ENCODE data around the gene KCNK17.

Gene KCNK17, protein sequence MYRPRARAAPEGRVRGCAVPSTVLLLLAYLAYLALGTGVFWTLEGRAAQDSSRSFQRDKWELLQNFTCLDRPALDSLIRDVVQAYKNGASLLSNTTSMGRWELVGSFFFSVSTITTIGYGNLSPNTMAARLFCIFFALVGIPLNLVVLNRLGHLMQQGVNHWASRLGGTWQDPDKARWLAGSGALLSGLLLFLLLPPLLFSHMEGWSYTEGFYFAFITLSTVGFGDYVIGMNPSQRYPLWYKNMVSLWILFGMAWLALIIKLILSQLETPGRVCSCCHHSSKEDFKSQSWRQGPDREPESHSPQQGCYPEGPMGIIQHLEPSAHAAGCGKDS
- 0 to 0.52 (median 0.17) reads per million in 3 donors for total RNA-seq

DNA sequence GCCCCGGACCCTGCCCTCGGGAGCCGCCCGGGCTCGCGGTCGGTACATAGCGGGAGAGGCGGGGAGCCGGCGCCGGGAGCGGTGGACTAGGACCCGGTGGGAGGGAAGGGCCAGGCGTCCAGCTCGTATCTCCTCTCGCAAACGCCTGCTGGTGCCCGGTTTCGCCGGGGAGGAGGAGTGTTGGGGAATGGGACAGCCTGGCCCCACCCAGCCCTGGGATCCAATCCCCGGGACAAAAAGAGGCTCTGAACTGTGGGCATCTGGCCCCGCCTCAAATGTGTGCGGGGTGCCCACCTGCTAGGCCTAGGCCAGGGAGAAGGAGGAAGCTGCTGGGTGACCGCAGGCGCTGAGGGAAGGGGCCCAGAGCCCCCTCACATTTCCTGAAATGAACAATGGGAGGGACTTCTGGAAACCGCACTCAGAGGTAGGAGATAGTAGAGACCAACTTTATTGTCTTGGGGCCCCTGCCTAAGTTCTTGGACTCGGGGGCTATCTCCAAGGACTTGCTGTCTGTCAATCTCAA is at the start of gene KCNK17:
TSS of gene KCNK17 (minus strand) at position 147 of the 523 bp plus-strand sequence. CDS start at position 48, 99 bp downstream.
- DNase-seq, result no peak
- Histone ChIP-seq H3K27ac (ENCODE audit: insufficient read depth, low read length, poor library complexity, severe bottlenecking) (no peak within 1 kb of the TSS), H3K4me1 (ENCODE audit: control insufficient read depth, insufficient read depth, low read length, poor library complexity, severe bottlenecking) (peaks cover 5% of the 10 kb centered on the region), H3K9me3 (ENCODE audit: control insufficient read depth, low read length) (no peaks in the 10 kb centered on the region), H3K27me3 (replicated peaks; ENCODE audit: control insufficient read depth, insufficient read depth, low read length, poor library complexity, severe bottlenecking) (peaks cover 13% of the 10 kb centered on the region), H3K4me3 (ENCODE audit: insufficient read depth, low read depth, low read length, poor library complexity, severe bottlenecking) (no peak within 1 kb of the TSS), H3K36me3 (ENCODE audit: control insufficient read depth, insufficient read depth, low read length) (no peaks in the 10 kb centered on the region)

DNA sequence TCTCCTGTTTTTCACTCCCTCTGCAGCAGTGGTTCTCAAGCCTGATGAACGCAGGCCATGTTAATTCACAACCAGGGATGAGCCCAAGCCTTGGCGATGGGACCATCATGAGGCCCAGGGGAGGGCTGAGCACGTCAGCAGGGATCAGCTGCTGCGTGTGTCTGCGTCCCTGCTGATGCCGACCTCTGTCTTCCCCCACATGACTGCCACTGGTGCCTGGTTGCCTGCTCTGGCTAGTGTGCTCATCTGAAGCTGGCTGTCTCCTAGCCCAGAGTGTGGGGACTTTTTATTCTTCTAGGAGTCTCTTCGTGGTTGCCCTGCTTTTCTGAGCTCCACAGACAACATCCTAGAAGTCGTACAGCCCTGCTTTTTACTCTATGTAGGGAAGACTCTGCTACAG is 49.1 kb upstream of the KCNK17 start:
- Histone ChIP-seq H3K4me1 (ENCODE audit: control insufficient read depth, insufficient read depth, low read length, poor library complexity, severe bottlenecking) (peaks cover 3% of the 10 kb centered on the region), H3K36me3 (ENCODE audit: control insufficient read depth, insufficient read depth, low read length) (no peaks in the 10 kb centered on the region), H3K27me3 (replicated peaks; ENCODE audit: control insufficient read depth, insufficient read depth, low read length, poor library complexity, severe bottlenecking) (peaks cover 9% of the 10 kb centered on the region), H3K27ac (ENCODE audit: insufficient read depth, low read length, poor library complexity, severe bottlenecking) (no peak overlapping the region), H3K9me3 (ENCODE audit: control insufficient read depth, low read length) (no peaks in the 10 kb centered on the region), H3K4me3 (ENCODE audit: insufficient read depth, low read depth, low read length, poor library complexity, severe bottlenecking) (no peak overlapping the region)
- DNase-seq, result no peak

DNA sequence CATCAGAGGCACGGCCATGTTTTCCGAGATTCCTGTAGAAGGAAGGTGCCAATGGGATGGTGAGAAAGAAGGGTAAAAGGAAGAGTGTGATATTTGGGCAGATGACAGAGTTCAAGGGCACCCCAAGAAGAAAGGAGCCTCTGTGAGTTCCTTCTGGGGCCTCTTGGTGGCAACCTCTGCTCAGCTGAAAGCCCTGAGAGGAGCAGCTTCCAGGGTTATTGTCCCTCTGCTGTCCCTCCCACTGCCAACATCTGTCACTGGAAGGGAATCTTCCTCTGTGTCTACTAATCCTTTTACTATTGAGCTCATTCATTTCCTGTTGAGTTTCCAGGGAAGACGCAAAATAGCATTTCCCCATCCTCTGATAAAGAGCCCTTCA is 48.3 kb upstream of the KCNK17 start:
- H3K4me1 ChIP-seq (ENCODE audit: control insufficient read depth, insufficient read depth, low read length, poor library complexity, severe bottlenecking), result peaks cover 3% of the 10 kb centered on the region
- peaks cover 9% of the 10 kb centered on the region for H3K27me3 ChIP-seq (replicated peaks; ENCODE audit: control insufficient read depth, insufficient read depth, low read length, poor library complexity, severe bottlenecking)
- H3K4me3 ChIP-seq (ENCODE audit: insufficient read depth, low read depth, low read length, poor library complexity, severe bottlenecking), result no peak overlapping the region
- no peak for DNase-seq
- no peak overlapping the region for H3K27ac ChIP-seq (ENCODE audit: insufficient read depth, low read length, poor library complexity, severe bottlenecking)
- no peaks in the 10 kb centered on the region for H3K36me3 ChIP-seq (ENCODE audit: control insufficient read depth, insufficient read depth, low read length)
- no peaks in the 10 kb centered on the region for H3K9me3 ChIP-seq (ENCODE audit: control insufficient read depth, low read length)

DNA sequence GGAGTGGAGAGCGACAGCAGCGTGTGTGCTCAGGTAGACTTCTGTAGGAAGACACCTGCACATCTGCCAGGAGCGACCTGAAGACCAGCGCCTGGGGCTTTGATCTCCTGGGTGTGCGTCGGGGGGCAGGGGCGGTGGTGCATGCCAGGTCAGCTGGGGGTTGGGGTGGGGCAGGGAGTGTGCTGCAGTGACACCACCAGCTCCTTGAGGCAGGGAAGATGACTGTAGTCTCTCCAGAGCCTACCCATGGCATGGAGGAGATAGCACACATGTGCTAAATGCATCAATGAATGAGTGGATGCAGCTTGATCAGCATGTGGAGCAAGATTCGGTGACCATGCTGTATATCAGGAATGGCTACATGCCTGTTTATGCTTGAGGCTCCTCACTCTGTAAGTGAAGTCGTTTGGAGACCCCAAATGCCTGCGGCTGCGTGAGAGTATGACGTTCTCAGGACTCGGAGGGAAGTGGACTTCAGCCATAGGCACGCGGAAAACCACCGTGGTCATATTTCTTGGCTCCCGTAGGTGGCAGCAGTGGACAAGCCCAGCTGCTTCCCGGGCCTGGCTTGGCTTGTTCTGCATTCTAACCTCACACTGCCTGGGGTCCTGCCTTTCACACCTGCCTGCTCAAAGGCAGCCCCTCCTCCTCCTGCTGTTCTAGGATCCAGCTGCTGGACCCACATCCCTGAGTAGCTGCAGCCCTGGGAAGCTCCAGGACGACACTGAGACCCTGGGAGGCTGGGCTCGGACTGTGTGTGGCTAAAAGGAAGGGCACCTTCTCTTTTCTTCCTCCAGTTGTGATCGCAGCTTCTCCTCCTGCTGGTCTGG is 47.7 kb upstream of the KCNK17 start:
- no peak overlapping the region for H3K27ac ChIP-seq (ENCODE audit: insufficient read depth, low read length, poor library complexity, severe bottlenecking)
- H3K27me3 ChIP-seq (replicated peaks; ENCODE audit: control insufficient read depth, insufficient read depth, low read length, poor library complexity, severe bottlenecking), result peaks cover 9% of the 10 kb centered on the region
- no peaks in the 10 kb centered on the region for H3K36me3 ChIP-seq (ENCODE audit: control insufficient read depth, insufficient read depth, low read length)
- no peaks in the 10 kb centered on the region for H3K9me3 ChIP-seq (ENCODE audit: control insufficient read depth, low read length)
- H3K4me3 ChIP-seq (ENCODE audit: insufficient read depth, low read depth, low read length, poor library complexity, severe bottlenecking), result no peak overlapping the region
- H3K4me1 ChIP-seq (ENCODE audit: control insufficient read depth, insufficient read depth, low read length, poor library complexity, severe bottlenecking), result peaks cover 3% of the 10 kb centered on the region
- no peak for DNase-seq

DNA sequence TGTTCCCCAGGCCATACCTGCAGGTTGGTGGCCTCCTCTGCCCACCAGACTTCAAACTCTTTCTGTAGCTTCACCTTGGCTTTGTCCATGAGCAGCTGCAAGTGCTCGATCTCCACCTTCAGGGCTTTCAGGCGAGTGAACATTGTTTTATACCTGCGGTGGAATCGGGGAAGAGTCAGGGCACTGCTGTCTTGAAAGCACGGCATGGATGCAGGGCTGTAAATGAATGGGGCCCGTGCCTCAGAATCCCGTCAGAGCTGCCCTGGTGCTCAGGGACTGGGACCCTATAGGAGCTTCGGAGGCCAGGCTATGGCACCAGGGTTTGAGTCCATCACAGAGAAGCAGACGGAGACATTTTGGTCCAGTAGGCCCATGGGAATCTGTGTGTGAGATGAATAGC is 46.2 kb upstream of the KCNK17 start:
- peaks cover 3% of the 10 kb centered on the region for H3K4me1 ChIP-seq (ENCODE audit: control insufficient read depth, insufficient read depth, low read length, poor library complexity, severe bottlenecking)
- no peak overlapping the region for H3K27ac ChIP-seq (ENCODE audit: insufficient read depth, low read length, poor library complexity, severe bottlenecking)
- no peaks in the 10 kb centered on the region for H3K9me3 ChIP-seq (ENCODE audit: control insufficient read depth, low read length)
- no peak for DNase-seq
- no peak overlapping the region for H3K4me3 ChIP-seq (ENCODE audit: insufficient read depth, low read depth, low read length, poor library complexity, severe bottlenecking)
- peaks cover 9% of the 10 kb centered on the region for H3K27me3 ChIP-seq (replicated peaks; ENCODE audit: control insufficient read depth, insufficient read depth, low read length, poor library complexity, severe bottlenecking)
- H3K36me3 ChIP-seq (ENCODE audit: control insufficient read depth, insufficient read depth, low read length), result no peaks in the 10 kb centered on the region

DNA sequence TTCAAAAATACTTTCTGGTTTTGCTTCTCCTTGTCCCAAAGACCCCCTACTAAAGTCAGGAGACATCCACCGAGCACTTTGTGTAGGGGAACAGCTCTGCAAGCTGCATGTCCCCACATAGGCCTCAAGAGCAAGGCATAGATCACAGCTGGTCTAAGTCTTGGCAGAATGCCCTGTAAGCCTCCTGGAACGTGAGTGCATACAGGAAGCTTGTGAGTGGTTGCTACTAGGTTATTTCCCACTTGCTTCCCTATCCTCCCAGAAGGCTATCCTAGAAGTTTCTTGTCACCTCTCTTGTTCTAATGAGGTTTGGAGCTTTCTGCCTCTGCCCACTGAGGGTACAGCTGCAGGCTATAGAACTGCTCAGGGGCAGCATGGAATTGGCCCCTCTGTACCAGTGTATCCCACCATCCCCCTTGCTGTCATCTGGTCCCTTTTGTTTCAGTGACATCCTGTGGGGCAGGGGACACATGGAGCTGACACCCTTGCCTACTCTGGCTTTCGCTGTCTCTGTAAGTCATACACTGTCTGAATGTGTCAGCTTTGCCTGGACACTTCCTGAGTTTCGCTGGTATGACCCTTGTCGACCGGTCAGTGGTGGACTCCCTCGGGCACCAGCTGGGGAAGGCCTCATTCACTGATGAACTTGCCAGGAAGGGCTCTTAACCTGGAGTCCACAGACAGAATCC is 43.9 kb upstream of the KCNK17 start:
- H3K27me3 ChIP-seq (replicated peaks; ENCODE audit: control insufficient read depth, insufficient read depth, low read length, poor library complexity, severe bottlenecking), result peaks cover 9% of the 10 kb centered on the region
- no peak for DNase-seq
- H3K36me3 ChIP-seq (ENCODE audit: control insufficient read depth, insufficient read depth, low read length), result no peaks in the 10 kb centered on the region
- H3K27ac ChIP-seq (ENCODE audit: insufficient read depth, low read length, poor library complexity, severe bottlenecking), result no peak overlapping the region
- H3K9me3 ChIP-seq (ENCODE audit: control insufficient read depth, low read length), result no peaks in the 10 kb centered on the region
- no peak overlapping the region for H3K4me3 ChIP-seq (ENCODE audit: insufficient read depth, low read depth, low read length, poor library complexity, severe bottlenecking)
- H3K4me1 ChIP-seq (ENCODE audit: control insufficient read depth, insufficient read depth, low read length, poor library complexity, severe bottlenecking), result peaks cover 3% of the 10 kb centered on the region

DNA sequence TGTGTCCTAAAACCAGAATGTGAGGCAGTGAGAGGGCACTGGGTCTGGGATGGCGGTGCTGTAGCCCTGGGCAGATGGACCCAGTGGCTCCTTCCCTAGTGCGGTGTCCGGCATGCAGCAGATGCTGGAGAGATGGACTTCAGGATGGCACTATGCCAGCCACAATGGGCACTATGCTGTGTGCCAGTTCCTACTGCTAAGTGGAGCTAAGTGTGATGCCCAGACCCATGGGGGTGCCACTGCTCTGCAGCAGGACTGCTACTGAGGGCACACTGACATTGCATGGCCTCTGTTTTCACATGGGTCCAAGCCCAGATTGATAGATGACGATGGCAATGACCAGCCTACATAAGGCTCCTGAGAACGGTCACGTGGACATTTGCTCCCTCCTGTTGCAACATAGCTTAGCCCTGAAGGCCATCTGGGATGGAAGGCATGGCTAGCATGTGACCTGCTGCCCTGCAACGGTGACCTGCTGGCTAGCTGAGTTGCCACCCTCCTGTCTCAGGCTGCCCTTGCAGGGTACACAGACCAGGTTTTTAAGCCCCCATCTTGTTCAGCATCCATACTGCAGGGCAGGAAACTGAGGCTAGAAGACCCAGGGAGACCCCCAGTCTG is 39.6 kb upstream of the KCNK17 start:
- H3K36me3 ChIP-seq (ENCODE audit: control insufficient read depth, insufficient read depth, low read length), result no peaks in the 10 kb centered on the region
- H3K27me3 ChIP-seq (replicated peaks; ENCODE audit: control insufficient read depth, insufficient read depth, low read length, poor library complexity, severe bottlenecking), result no peaks in the 10 kb centered on the region
- no peaks in the 10 kb centered on the region for H3K4me1 ChIP-seq (ENCODE audit: control insufficient read depth, insufficient read depth, low read length, poor library complexity, severe bottlenecking)
- H3K4me3 ChIP-seq (ENCODE audit: insufficient read depth, low read depth, low read length, poor library complexity, severe bottlenecking), result no peak overlapping the region
- no peaks in the 10 kb centered on the region for H3K9me3 ChIP-seq (ENCODE audit: control insufficient read depth, low read length)
- H3K27ac ChIP-seq (ENCODE audit: insufficient read depth, low read length, poor library complexity, severe bottlenecking), result no peak overlapping the region
- no peak for DNase-seq

DNA sequence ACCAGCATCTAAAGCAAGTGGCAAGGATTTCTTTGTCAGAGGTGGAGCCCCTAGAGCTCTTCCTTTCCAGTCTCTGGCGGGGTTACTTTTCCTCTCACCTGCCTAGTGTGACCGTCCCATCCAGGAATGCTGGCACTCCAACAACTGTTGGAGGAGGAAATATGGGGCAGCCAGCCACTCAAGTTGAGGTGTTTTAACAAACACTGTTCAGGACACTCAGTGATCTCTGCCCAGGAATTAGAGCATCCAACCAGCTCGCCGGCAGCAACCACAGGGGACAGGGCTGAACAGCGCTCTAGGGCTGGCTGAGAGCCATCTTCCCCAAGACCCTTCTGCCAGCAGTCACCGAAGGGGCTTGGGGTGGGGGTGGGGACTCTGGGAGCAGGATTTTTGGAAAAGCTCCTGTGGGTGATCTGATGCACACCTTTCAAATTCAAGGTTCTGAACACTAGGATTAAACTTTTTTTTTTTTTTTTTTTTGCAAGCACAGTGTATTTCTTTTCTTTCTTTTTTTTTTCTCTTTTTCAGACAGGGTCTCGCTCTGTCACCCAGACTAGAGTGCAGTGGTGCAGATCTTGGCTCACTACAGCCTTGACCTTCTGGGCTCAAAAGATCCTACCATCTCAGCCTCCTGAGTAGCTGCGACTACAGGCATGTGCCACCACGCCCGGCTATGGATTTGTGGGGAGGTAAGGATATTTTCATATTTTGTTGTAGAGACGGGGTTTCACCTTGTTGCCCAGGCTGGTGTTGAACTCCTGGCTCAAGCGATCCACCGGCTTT is 36.7 kb upstream of the KCNK17 start:
- Histone ChIP-seq H3K27me3 (replicated peaks; ENCODE audit: control insufficient read depth, insufficient read depth, low read length, poor library complexity, severe bottlenecking) (no peaks in the 10 kb centered on the region), H3K4me3 (ENCODE audit: insufficient read depth, low read depth, low read length, poor library complexity, severe bottlenecking) (no peak overlapping the region), H3K36me3 (ENCODE audit: control insufficient read depth, insufficient read depth, low read length) (no peaks in the 10 kb centered on the region), H3K4me1 (ENCODE audit: control insufficient read depth, insufficient read depth, low read length, poor library complexity, severe bottlenecking) (no peaks in the 10 kb centered on the region), H3K9me3 (ENCODE audit: control insufficient read depth, low read length) (no peaks in the 10 kb centered on the region), H3K27ac (ENCODE audit: insufficient read depth, low read length, poor library complexity, severe bottlenecking) (no peak overlapping the region)
- no peak for DNase-seq

DNA sequence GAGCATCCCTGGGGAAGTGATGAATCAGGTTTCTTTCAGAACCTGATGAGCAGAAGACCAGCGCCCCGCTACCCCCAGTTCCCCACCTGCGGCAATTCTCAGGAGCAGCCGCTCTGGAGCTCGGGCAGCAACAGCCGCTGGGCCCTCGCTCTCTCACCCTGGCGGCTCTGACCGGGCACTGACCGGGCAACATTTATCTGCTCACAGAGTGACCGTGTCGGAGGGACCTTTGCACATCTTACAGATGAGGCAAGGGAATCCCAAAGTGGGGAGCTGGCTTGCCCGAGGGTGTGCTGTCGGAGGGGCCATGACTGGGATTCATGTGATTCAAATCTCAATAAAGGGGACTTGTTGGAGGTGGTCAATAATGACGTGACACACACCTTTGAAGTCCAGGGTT is 34.5 kb upstream of the KCNK17 start:
- Histone ChIP-seq H3K9me3 (ENCODE audit: control insufficient read depth, low read length) (no peaks in the 10 kb centered on the region), H3K27me3 (replicated peaks; ENCODE audit: control insufficient read depth, insufficient read depth, low read length, poor library complexity, severe bottlenecking) (no peaks in the 10 kb centered on the region), H3K27ac (ENCODE audit: insufficient read depth, low read length, poor library complexity, severe bottlenecking) (no peak overlapping the region), H3K4me1 (ENCODE audit: control insufficient read depth, insufficient read depth, low read length, poor library complexity, severe bottlenecking) (no peaks in the 10 kb centered on the region), H3K36me3 (ENCODE audit: control insufficient read depth, insufficient read depth, low read length) (no peaks in the 10 kb centered on the region), H3K4me3 (ENCODE audit: insufficient read depth, low read depth, low read length, poor library complexity, severe bottlenecking) (no peak overlapping the region)
- no peak for DNase-seq
